GM21360 (cell line): Measurements from ENCODE around the gene INPP5D.

ENCODE experiments used
- ATAC-seq: cut with Tn5 transposase; IDR thresholded peaks from one replicate; pipeline ENCODE4 v1.9.1; 2021; ENCODE audit warnings: mild to moderate bottlenecking, moderate library complexity; ENCODE audit not compliant: unreplicated experiment

The INPP5D gene

GRCh38 chr2:233068762-233069418 lies 8.7 kb downstream of the INPP5D start:
- no peak for ATAC-seq

GRCh38 chr2:233072838-233073237 lies 12.7 kb downstream of the INPP5D start:
- no peak for ATAC-seq

GRCh38 chr2:233074106-233074505 lies 14.0 kb downstream of the INPP5D start:
- no peak for ATAC-seq

- peak; percentile 25 for ATAC-seq
Observed at GRCh38 chr2:233075141-233075965, 15.2 kb downstream of the INPP5D start.

GRCh38 chr2:233075966-233076339 lies 15.8 kb downstream of the INPP5D start:
- ATAC-seq: peak; percentile 47

- no peak for ATAC-seq
Observed at GRCh38 chr2:233076749-233077148, 16.6 kb downstream of the INPP5D start.

- ATAC-seq: no peak
Observed at GRCh38 chr2:233079473-233079877, 19.3 kb downstream of the INPP5D start.

- no peak for ATAC-seq
Observed at GRCh38 chr2:233079953-233080835, 20.1 kb downstream of the INPP5D start.

- no peak for ATAC-seq
Observed at GRCh38 chr2:233080836-233081229, 20.7 kb downstream of the INPP5D start.

- no peak for ATAC-seq
Observed at GRCh38 chr2:233081232-233081730, 21.1 kb downstream of the INPP5D start.

- ATAC-seq: peak; percentile 3
Observed at GRCh38 chr2:233081731-233082221, 21.6 kb downstream of the INPP5D start.

GRCh38 chr2:233082222-233082930 lies 22.2 kb downstream of the INPP5D start:
- peak; percentile 44 for ATAC-seq

- no peak for ATAC-seq
Observed at GRCh38 chr2:233082931-233083755, 23.0 kb downstream of the INPP5D start.

- ATAC-seq: no peak
Observed at GRCh38 chr2:233083782-233084181, 23.6 kb downstream of the INPP5D start.

GRCh38 chr2:233084488-233084887 lies 24.3 kb downstream of the INPP5D start:
- no peak for ATAC-seq

- no peak for ATAC-seq
Observed at GRCh38 chr2:233085037-233085838, 25.1 kb downstream of the INPP5D start.

GRCh38 chr2:233085839-233086150 lies 25.7 kb downstream of the INPP5D start:
- ATAC-seq: no peak

- no peak for ATAC-seq
Observed at GRCh38 chr2:233087713-233088112, 27.6 kb downstream of the INPP5D start.

GRCh38 chr2:233088972-233089345 lies 28.8 kb downstream of the INPP5D start:
- no peak for ATAC-seq
